ENCODE data around the gene COX18.

The COX18 gene

GRCh38 chr4:73005514-73005913, 64.0 kb downstream of the COX18 start:
- Histone ChIP-seq H3K27me3 (ENCODE audit: low read length) (no peaks in the 10 kb centered on the region), H3F3A (ENCODE audit: insufficient read depth) (no peaks in the 10 kb centered on the region), H3K9ac (ENCODE audit: low read length) (no peak overlapping the region), H3K36me3 (ENCODE audit: low read length) (no peaks in the 10 kb centered on the region), H4K20me1 (ENCODE audit: low read depth, low read length) (no peaks in the 10 kb centered on the region), H3K79me2 (ENCODE audit: insufficient read depth, low read length) (no peaks in the 10 kb centered on the region), H3K4me3 (ENCODE audit: insufficient read depth, low read length, poor library complexity, severe bottlenecking) (no peak overlapping the region), H2AFZ (ENCODE audit: low read depth, low read length, severe bottlenecking) (no peak overlapping the region), H3K27ac (ENCODE audit: low read depth, low read length) (no peak overlapping the region), H3K9me2 (replicated peaks; ENCODE audit: insufficient read depth, low read length) (no peaks in the 10 kb centered on the region), H3K9me3 (ENCODE audit: insufficient read depth, low read length) (no peaks in the 10 kb centered on the region), H3K4me2 (ENCODE audit: low read depth, low read length, poor library complexity, severe bottlenecking) (no peak overlapping the region)
- no peak for TF ChIP-seq EZH2phosphoT487 (conservative IDR thresholded peaks at IDR 0.05; ENCODE audit: low read length)
- TF ChIP-seq CTCF (IDR thresholded peaks at IDR 0.05; ENCODE audit: insufficient read depth, low read length, poor library complexity, severe bottlenecking): no peak
